K562 (cell line): Measurements from ENCODE around the gene RUNDC1. TPM values are rescaled to one million over a fixed set of nuclear protein-coding genes. Genes with fewer than 3 reads are reported as not detected.

Source experiments
- EP400 ChIP-seq: fragments of 450-650 bp; IDR thresholded peaks from 2 replicates; pipeline ENCODE4 v1.6.1; 2017; ENCODE audit warnings: antibody characterized with exemption, mild to moderate bottlenecking, moderate library complexity
- ETS1 ChIP-seq: conservative IDR thresholded peaks from 2 replicates; pipeline ENCODE4 v1.6.1; 2011; ENCODE audit warnings: low read depth, mild to moderate bottlenecking, low read length; ENCODE audit not compliant: control insufficient read depth
- GABPA ChIP-seq: fragments of 200-800 bp; sonication (Bioruptor generic); conservative IDR thresholded peaks from 2 replicates; pipeline ENCODE4 v1.6.1; 2016; ENCODE audit warnings: low read depth, missing genetic modification characterization, missing compliant biosample characterization
- MEIS2 ChIP-seq: fragments of 450-650 bp; IDR thresholded peaks from 2 replicates; pipeline ENCODE4 v1.6.1; 2014; ENCODE audit warnings: mild to moderate bottlenecking; ENCODE audit not compliant: partially characterized antibody
- MTF1 ChIP-seq: fragments of 250-450 bp; sonication (Bioruptor Pico); IDR thresholded peaks from 2 replicates; pipeline ENCODE4 v1.9.0; 2021; ENCODE audit warnings: moderate library complexity, mild to moderate bottlenecking, inconsistent platforms, borderline replicate concordance
- MXD1 ChIP-seq: fragments of 250-450 bp; sonication (Bioruptor Pico); IDR thresholded peaks from 2 replicates; pipeline ENCODE4 v1.8.0; 2021; ENCODE audit warnings: borderline replicate concordance, mild to moderate bottlenecking, moderate library complexity; ENCODE audit not compliant: poor library complexity, severe bottlenecking
- NR2C2 ChIP-seq, 2 experiments: fragments of 200-800 bp in 1 of 2; sonication (Bioruptor generic) in 1 of 2; sonication (generic) in 1 of 2; formaldehyde crosslinking in 1 of 2; IDR thresholded peaks; 2 replicates each; pipeline versions ENCODE4 v1.6.1 to v1.8.0; 2016 to 2022; ENCODE audit warnings: mild to moderate bottlenecking in 1 of 2, missing compliant biosample characterization in 1 of 2, missing genetic modification characterization in 1 of 2, missing genetic modification reagents in 1 of 2
- TAL1 ChIP-seq: fragments of 450-650 bp; IDR thresholded peaks from 2 replicates; pipeline ENCODE4 v1.6.1; 2016; ENCODE audit warnings: mild to moderate bottlenecking
- TCF7L2 ChIP-seq: fragments of 150-350 bp; IDR thresholded peaks from 2 replicates; pipeline ENCODE4 v1.6.1; 2016; ENCODE audit warnings: low read depth, mild to moderate bottlenecking, low read length, moderate library complexity
- VEZF1 ChIP-seq: fragments of 200-800 bp; sonication (Bioruptor generic); IDR thresholded peaks from 2 replicates; pipeline ENCODE4 v1.6.1; 2017; ENCODE audit warnings: missing genetic modification characterization, missing compliant biosample characterization
- WHSC1 ChIP-seq: IDR thresholded peaks from one replicate; pipeline ENCODE4 v1.6.1; 2012; ENCODE audit warnings: low read length, control low read depth, inconsistent platforms
- ZNF318 ChIP-seq, 2 experiments: fragments of 450-650 bp; IDR thresholded peaks; 2 replicates each; pipeline ENCODE4 v1.6.1; 2016; ENCODE audit warnings: mild to moderate bottlenecking in 2 of 2, borderline replicate concordance in 1 of 2, low read depth in 1 of 2, moderate library complexity in 1 of 2
- ZNF511 ChIP-seq: sonication (generic); formaldehyde crosslinking; IDR thresholded peaks from 2 replicates; pipeline ENCODE4 v1.8.0; 2022; ENCODE audit warnings: mild to moderate bottlenecking, missing genetic modification reagents
- ZNF583 ChIP-seq: fragments of 250-450 bp; sonication (Bioruptor Pico); IDR thresholded peaks from 2 replicates; pipeline ENCODE4 v1.4.0; 2020
- ZZZ3 ChIP-seq: fragments of 450-650 bp; IDR thresholded peaks from 2 replicates; pipeline ENCODE4 v1.6.1; 2016; ENCODE audit warnings: antibody characterized with exemption, mild to moderate bottlenecking, moderate library complexity
- polyA plus RNA-seq, 8 experiments: library from polyadenylated mRNA; depleted of rRNA in 4 of 8; stranded (reverse) in 5 of 8; unstranded in 3 of 8; fragments of >200 nt; fragmentation: Nextera tagmentation in 2 of 8; fragmentation: Illumina TruSeq in 1 of 8; extraction: Ambion mirVana in 2 of 8; extraction: Trizol in 1 of 8; gene quantifications; 2 replicates each; pipeline versions ENCODE4 v1.2.1 to v1.2.3, GENCODE V29; 2011 to 2014; ENCODE audit warnings: inconsistent platforms in 1 of 8, missing spikeins in 1 of 8
- total RNA-seq, 7 experiments: library from RNA; depleted of rRNA in 6 of 7; stranded (reverse); fragments of >200 nt in 6 of 7; fragmentation: Illumina TruSeq in 2 of 7; extraction: Trizol in 2 of 7; gene quantifications; 2 replicates each; pipeline versions ENCODE4 v1.2.1 to v1.2.3, GENCODE V29; 2011 to 2021; ENCODE audit warnings: low replicate concordance in 1 of 7

RUNDC1 gene
- total and polyA plus RNA-seq, 9 of the 15 experiments (the other 6 are each of a cell fraction or from before 2014, with no cell fraction given), result 3.4 to 12.6 (median 9.4) TPM

- TF ChIP-seq ZNF318 (IDR thresholded peaks at IDR 0.05; ENCODE audit: borderline replicate concordance in 1 of 2, low read depth in 1 of 2) (peak in 1 of 2 experiments; percentile 86; a peak in 1 of 4 replicates), ETS1 (no peak), MTF1 (CRISPR knock-in tag) (no peak), TAL1 (no peak), ZZZ3 (no peak), GABPA (tag) (peak; percentile 29; the same call in 1 of the 2 replicates), WHSC1 (no peak), VEZF1 (CRISPR knock-in tag) (peak; percentile 65), ZNF583 (CRISPR knock-in tag) (no peak), ZNF511 (CRISPR knock-in tag) (no peak), MEIS2 (peak; percentile 44), EP400 (peak; percentile 48; the same call in 1 of the 2 replicates), TCF7L2 (no peak), NR2C2 (CRISPR knock-in tag; IDR thresholded peaks at IDR 0.05) (no peak), NR2C2 (tag; IDR thresholded peaks at IDR 0.05) (peak; percentile 57; the same call in 1 of the 2 replicates), MXD1 (CRISPR knock-in tag) (no peak)
Observed at GRCh38 chr17:42969001-42969581, 11.3 kb upstream of the RUNDC1 start (continued).
